Tibial nerve (tissue), 4 donors: ENCODE results near the gene APOL1. TPM values are rescaled to one million over a fixed set of nuclear protein-coding genes. Genes with fewer than 3 reads are reported as not detected.

Experiments
- DNase-seq, 2 donors: peaks; one replicate each; pipeline ENCODE4 v3.0.0-alpha.2; 2019; ENCODE audit warnings: low spot score in 2 of 2
- H3K27ac ChIP-seq, 4 donors: fragments of 200-600 bp; sonication (generic) in 3 of 4; one replicate each; pipeline ENCODE4 v1.5.1; 2017 to 2019; ENCODE audit warnings: mild to moderate bottlenecking in 1 of 4
- H3K27me3 ChIP-seq, 2 donors: fragments of 200-600 bp; sonication (generic) in 1 of 2; one replicate each; pipeline versions ENCODE4 v1.5.1 to v1.6.0; 2017 to 2019
- H3K36me3 ChIP-seq, 3 donors: fragments of 200-600 bp; sonication (generic); one replicate each; pipeline ENCODE4 v1.5.1; 2018 to 2019
- H3K4me1 ChIP-seq, 4 donors: fragments of 200-600 bp; sonication (generic) in 3 of 4; one replicate each; pipeline ENCODE4 v1.5.1; 2017 to 2019
- H3K4me3 ChIP-seq, 4 donors: fragments of 200-600 bp; sonication (generic) in 3 of 4; one replicate each; pipeline ENCODE4 v1.5.1; 2017 to 2019; ENCODE audit warnings: mild to moderate bottlenecking in 1 of 4, moderate library complexity in 1 of 4
- H3K9me3 ChIP-seq, 4 donors: fragments of 200-600 bp; sonication (generic) in 3 of 4; one replicate each; pipeline ENCODE4 v1.5.1; 2017 to 2019
- EP300 ChIP-seq, 2 donors: sonication (generic); formaldehyde crosslinking; IDR thresholded peaks; one replicate each; pipeline ENCODE4 v1.6.1; 2017; ENCODE audit warnings: antibody characterized with exemption in 2 of 2, mild to moderate bottlenecking in 1 of 2
- POLR2A ChIP-seq, 2 donors: fragments of 450-650 bp; IDR thresholded peaks; one replicate each; pipeline ENCODE4 v1.6.1; 2017; ENCODE audit warnings: antibody characterized with exemption in 2 of 2, mild to moderate bottlenecking in 2 of 2, moderate library complexity in 2 of 2
- WGBS, 2 donors: methylation state at CpG; one replicate each; pipeline ENCODE4 v1.1.5; 2018; 5-methylcytosine and 5-hydroxymethylcytosine counted together
- total RNA-seq, 4 donors: library from RNA; depleted of rRNA; stranded (reverse); fragments of >200 nt; gene quantifications; one replicate each; pipeline ENCODE4 v1.1.0, GENCODE V29; 2016
- TF ChIP-seq, protein P1 (sequence below), 5 experiments: fragments of 200-600 bp in 3 of 5; fragments of 450-650 bp in 2 of 5; sonication (generic) in 3 of 5; IDR thresholded peaks; one replicate each; pipeline ENCODE4 v1.5.1; 2016 to 2019; ENCODE audit warnings: antibody characterized with exemption in 5 of 5, mild to moderate bottlenecking in 3 of 5, moderate library complexity in 2 of 5

The APOL1 gene
- total RNA-seq, 4 donors from 2014 or later, result 8.3 to 16.8 (median 10.1) TPM

GRCh38 chr22:36292823-36293530, 40.0 kb downstream of the APOL1 start:
- no peak for DNase-seq
- Histone ChIP-seq H3K4me1 (peaks cover 0 to 10% (median 0%) of the 10 kb centered on the region in 4 donors), H3K27me3 (no peaks in the 10 kb centered on the region), H3K36me3 (peaks cover 23 to 96% (median 82%) of the 10 kb centered on the region in 3 donors), H3K27ac (no peak overlapping the region), H3K9me3 (no peaks in the 10 kb centered on the region), H3K4me3 (no peak overlapping the region)
- WGBS, 2 donors, result 86 to 95% methylated on average over 13 to 15 of the region's 17 CpGs
- TF ChIP-seq POLR2A (IDR thresholded peaks at IDR 0.05) (no peak), EP300 (IDR thresholded peaks at IDR 0.05) (no peak)
- TF ChIP-seq, protein P1, sequence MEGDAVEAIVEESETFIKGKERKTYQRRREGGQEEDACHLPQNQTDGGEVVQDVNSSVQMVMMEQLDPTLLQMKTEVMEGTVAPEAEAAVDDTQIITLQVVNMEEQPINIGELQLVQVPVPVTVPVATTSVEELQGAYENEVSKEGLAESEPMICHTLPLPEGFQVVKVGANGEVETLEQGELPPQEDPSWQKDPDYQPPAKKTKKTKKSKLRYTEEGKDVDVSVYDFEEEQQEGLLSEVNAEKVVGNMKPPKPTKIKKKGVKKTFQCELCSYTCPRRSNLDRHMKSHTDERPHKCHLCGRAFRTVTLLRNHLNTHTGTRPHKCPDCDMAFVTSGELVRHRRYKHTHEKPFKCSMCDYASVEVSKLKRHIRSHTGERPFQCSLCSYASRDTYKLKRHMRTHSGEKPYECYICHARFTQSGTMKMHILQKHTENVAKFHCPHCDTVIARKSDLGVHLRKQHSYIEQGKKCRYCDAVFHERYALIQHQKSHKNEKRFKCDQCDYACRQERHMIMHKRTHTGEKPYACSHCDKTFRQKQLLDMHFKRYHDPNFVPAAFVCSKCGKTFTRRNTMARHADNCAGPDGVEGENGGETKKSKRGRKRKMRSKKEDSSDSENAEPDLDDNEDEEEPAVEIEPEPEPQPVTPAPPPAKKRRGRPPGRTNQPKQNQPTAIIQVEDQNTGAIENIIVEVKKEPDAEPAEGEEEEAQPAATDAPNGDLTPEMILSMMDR (IDR thresholded peaks at IDR 0.05), result no peak

DNA sequence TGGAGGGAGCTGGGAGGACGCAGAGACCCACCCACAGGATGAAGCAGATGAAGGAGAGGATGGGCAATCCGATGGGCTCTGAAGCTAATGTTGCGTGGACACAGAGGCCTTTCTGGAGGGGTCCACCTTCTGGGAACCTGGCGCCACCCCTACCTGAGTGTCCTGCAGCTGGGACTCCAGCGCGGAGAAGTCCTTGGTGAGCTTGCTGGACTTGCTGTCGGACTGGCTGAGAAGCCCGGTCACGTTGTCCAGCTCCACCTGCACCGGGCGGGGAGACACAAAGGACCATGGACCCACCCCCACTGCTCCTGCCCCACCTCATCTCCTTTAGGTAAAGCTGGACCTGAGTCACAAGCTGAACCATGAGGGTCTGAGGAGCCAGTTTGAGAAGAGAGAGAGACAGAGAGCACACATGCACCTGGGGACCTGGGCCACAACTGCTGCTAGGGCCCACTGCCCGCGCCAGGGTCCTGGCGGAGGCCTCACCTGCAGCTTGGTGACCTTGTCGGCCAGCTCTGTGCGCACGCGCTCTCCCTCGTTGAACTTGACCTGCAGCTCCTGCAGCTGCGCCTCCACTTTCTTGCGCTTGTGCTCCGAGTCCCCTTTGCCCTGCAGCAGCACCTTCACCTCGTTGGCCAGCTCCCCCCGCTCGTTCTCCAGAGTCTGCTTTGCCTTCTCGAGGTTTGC, 40.8 kb downstream of the APOL1 start:
- H3K27me3 ChIP-seq, result no peaks in the 10 kb centered on the region
- no peak for DNase-seq
- peaks cover 20 to 96% (median 81%) of the 10 kb centered on the region in 3 donors for H3K36me3 ChIP-seq
- no peaks in the 10 kb centered on the region for H3K9me3 ChIP-seq
- H3K27ac ChIP-seq, result no peak overlapping the region
- peaks cover 0 to 10% (median 0%) of the 10 kb centered on the region in 4 donors for H3K4me1 ChIP-seq
- no peak for TF ChIP-seq EP300 (IDR thresholded peaks at IDR 0.05)
- TF ChIP-seq POLR2A (IDR thresholded peaks at IDR 0.05), result no peak
- TF ChIP-seq, protein P1 (IDR thresholded peaks at IDR 0.05), result no peak
- no peak overlapping the region for H3K4me3 ChIP-seq
- 94% methylated on average over 24 to 26 of the region's 26 CpGs for WGBS, 2 donors

DNA sequence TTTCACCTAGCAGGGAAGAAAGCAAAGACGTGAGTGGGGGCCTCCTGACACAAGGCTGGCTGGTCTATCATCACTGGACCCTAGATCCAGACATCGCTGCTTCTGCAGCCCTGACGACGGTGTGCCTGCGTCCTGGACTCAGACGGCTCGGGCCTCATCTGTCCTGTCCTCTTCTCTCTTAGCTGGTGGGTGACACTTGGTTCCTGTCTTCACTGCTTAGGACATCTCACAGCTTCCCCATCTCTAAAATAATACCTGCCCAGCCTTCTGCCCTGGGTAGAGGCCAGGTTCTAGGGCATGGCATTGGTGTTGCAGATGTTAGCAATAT, 41.3 kb downstream of the APOL1 start:
- DNase-seq, result no peak
- Histone ChIP-seq H3K27me3 (no peaks in the 10 kb centered on the region), H3K9me3 (no peaks in the 10 kb centered on the region), H3K4me1 (peaks cover 0 to 10% (median 0%) of the 10 kb centered on the region in 4 donors), H3K4me3 (no peak overlapping the region), H3K27ac (no peak overlapping the region), H3K36me3 (peaks cover 20 to 96% (median 81%) of the 10 kb centered on the region in 3 donors)
- TF ChIP-seq EP300 (IDR thresholded peaks at IDR 0.05) (no peak), POLR2A (IDR thresholded peaks at IDR 0.05) (no peak)
- TF ChIP-seq, protein P1 (IDR thresholded peaks at IDR 0.05), result no peak
- WGBS, 2 donors, result 95 to 97% methylated on average over 7 of the region's 7 CpGs

- peaks cover 20 to 96% (median 81%) of the 10 kb centered on the region in 3 donors for H3K36me3 ChIP-seq
- no peak for TF ChIP-seq EP300 (IDR thresholded peaks at IDR 0.05)
- TF ChIP-seq POLR2A (IDR thresholded peaks at IDR 0.05), result no peak
- TF ChIP-seq, protein P1 (IDR thresholded peaks at IDR 0.05), result no peak
- H3K4me1 ChIP-seq, result peaks cover 0 to 10% (median 0%) of the 10 kb centered on the region in 4 donors
- no peak overlapping the region for H3K4me3 ChIP-seq
- 85 to 87% methylated on average over 11 of the region's 11 CpGs for WGBS, 2 donors
- no peaks in the 10 kb centered on the region for H3K9me3 ChIP-seq
- H3K27me3 ChIP-seq, result no peaks in the 10 kb centered on the region
- no peak overlapping the region for H3K27ac ChIP-seq
- no peak for DNase-seq
Observed at GRCh38 chr22:36294801-36295200, 41.9 kb downstream of the APOL1 start.

DNA sequence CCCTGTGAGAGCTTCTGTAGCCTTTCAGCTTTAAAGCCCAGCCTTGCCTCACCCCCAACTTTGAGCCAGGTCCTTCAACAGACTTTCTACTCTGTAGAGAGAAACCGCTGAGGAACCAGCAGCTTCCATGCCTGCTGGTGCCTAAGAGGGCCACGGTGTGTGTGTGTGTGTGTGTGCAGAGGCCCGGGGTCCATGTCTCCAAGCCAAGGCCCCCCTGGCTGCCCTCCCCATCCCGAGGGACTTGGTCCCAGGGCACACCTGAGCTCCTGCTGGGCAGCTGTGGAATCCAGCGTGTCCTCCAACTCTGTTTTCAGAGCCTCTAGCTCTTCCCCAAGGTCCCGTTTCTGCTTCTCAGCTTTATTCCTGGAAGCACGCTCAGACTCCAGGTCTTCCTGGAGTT, 42.3 kb downstream of the APOL1 start:
- Histone ChIP-seq H3K36me3 (peaks cover 20 to 98% (median 84%) of the 10 kb centered on the region in 3 donors), H3K4me3 (no peak overlapping the region), H3K4me1 (peaks cover 0 to 10% (median 0%) of the 10 kb centered on the region in 4 donors), H3K27ac (no peak overlapping the region), H3K27me3 (no peaks in the 10 kb centered on the region), H3K9me3 (no peaks in the 10 kb centered on the region)
- no peak for DNase-seq
- 88 to 91% methylated on average over 7 of the region's 7 CpGs for WGBS, 2 donors
- TF ChIP-seq POLR2A (IDR thresholded peaks at IDR 0.05) (no peak), EP300 (IDR thresholded peaks at IDR 0.05) (no peak)
- TF ChIP-seq, protein P1 (IDR thresholded peaks at IDR 0.05), result no peak
